Trophoblast cell (in vitro differentiated cells and primary cell): Measurements from ENCODE around the gene KCNIP4.

ENCODE experiments used
- DNase-seq, 2 donors: peaks; one replicate each; pipeline ENCODE4 v3.0.0-alpha.2; 2016
- H2AFZ ChIP-seq: 2 replicates; pipeline ENCODE4 v1.6.1; 2013; ENCODE audit warnings: low read length, moderate library complexity, mild to moderate bottlenecking; ENCODE audit not compliant: insufficient read depth, poor library complexity
- H2AK5ac ChIP-seq: 2 replicates; pipeline ENCODE4 v1.6.1; 2013; ENCODE audit warnings: mild to moderate bottlenecking, low read length
- H2BK120ac ChIP-seq: 2 replicates; pipeline ENCODE4 v1.6.1; 2013; ENCODE audit warnings: low read length, mild to moderate bottlenecking, moderate library complexity; ENCODE audit not compliant: insufficient read depth, poor library complexity
- H2BK12ac ChIP-seq: 2 replicates; pipeline ENCODE4 v1.6.1; 2013; ENCODE audit warnings: mild to moderate bottlenecking, low read length, moderate library complexity
- H2BK5ac ChIP-seq: 2 replicates; pipeline ENCODE4 v1.6.1; 2013; ENCODE audit warnings: low read length, low read depth, moderate library complexity, mild to moderate bottlenecking; ENCODE audit not compliant: poor library complexity
- H3K14ac ChIP-seq: 2 replicates; pipeline ENCODE4 v1.6.1; 2013; ENCODE audit warnings: mild to moderate bottlenecking, low read length
- H3K18ac ChIP-seq: 2 replicates; pipeline ENCODE4 v1.6.1; 2013; ENCODE audit warnings: mild to moderate bottlenecking, low read length
- H3K23ac ChIP-seq: 2 replicates; pipeline ENCODE4 v1.6.1; 2013; ENCODE audit warnings: low read length
- H3K27ac ChIP-seq: 2 replicates; pipeline ENCODE4 v1.5.1; 2013; ENCODE audit warnings: low read depth, mild to moderate bottlenecking, inconsistent platforms, low read length, moderate library complexity
- H3K27me3 ChIP-seq: 2 replicates; pipeline ENCODE4 v1.6.1; 2013; ENCODE audit warnings: inconsistent platforms, mild to moderate bottlenecking, low read length, moderate library complexity; ENCODE audit not compliant: insufficient read depth
- H3K36me3 ChIP-seq, 2 experiments: 1 replicate in 1 of 2; 2 replicates in 1 of 2; pipeline ENCODE4 v1.6.1; 2013; ENCODE audit warnings: low read length in 2 of 2, mild to moderate bottlenecking in 2 of 2, moderate library complexity in 1 of 2; ENCODE audit not compliant: insufficient read depth in 2 of 2, control insufficient read depth in 1 of 2
- H3K4ac ChIP-seq: 2 replicates; pipeline ENCODE4 v1.6.1; 2013; ENCODE audit warnings: low read depth, mild to moderate bottlenecking, low read length, moderate library complexity
- H3K4me1 ChIP-seq, 2 experiments: 1 replicate in 1 of 2; 2 replicates in 1 of 2; pipeline ENCODE4 v1.6.1; 2013; ENCODE audit warnings: low read length in 2 of 2, mild to moderate bottlenecking in 2 of 2, moderate library complexity in 1 of 2; ENCODE audit not compliant: insufficient read depth in 2 of 2, control insufficient read depth in 1 of 2
- H3K4me2 ChIP-seq: 2 replicates; pipeline ENCODE4 v1.6.1; 2013; ENCODE audit warnings: inconsistent platforms, mild to moderate bottlenecking, low read length, moderate library complexity
- H3K4me3 ChIP-seq: 2 replicates; pipeline ENCODE4 v1.5.1; 2013; ENCODE audit warnings: mild to moderate bottlenecking, low read depth, low read length, inconsistent platforms
- H3K79me1 ChIP-seq: one replicate; pipeline ENCODE4 v1.6.1; 2013; ENCODE audit warnings: low read length
- H3K79me2 ChIP-seq: 2 replicates; pipeline ENCODE4 v1.6.1; 2013; ENCODE audit warnings: low read length, mild to moderate bottlenecking; ENCODE audit not compliant: control insufficient read depth, insufficient read depth, poor library complexity
- H3K9ac ChIP-seq: 2 replicates; pipeline ENCODE4 v1.6.1; 2013; ENCODE audit warnings: mild to moderate bottlenecking, low read length
- H3K9me3 ChIP-seq: 2 replicates; pipeline ENCODE4 v1.6.1; 2013; ENCODE audit warnings: low read depth, mild to moderate bottlenecking, control low read depth, inconsistent platforms, low read length; ENCODE audit not compliant: insufficient read depth
- H4K12ac ChIP-seq: 2 replicates; pipeline ENCODE4 v1.6.1; 2013; ENCODE audit warnings: low read depth, mild to moderate bottlenecking, low read length, moderate library complexity
- H4K8ac ChIP-seq: 2 replicates; pipeline ENCODE4 v1.6.1; 2013; ENCODE audit warnings: low read depth, mild to moderate bottlenecking, low read length, moderate library complexity
- H4K91ac ChIP-seq: one replicate; pipeline ENCODE4 v1.6.1; 2013; ENCODE audit warnings: low read depth, mild to moderate bottlenecking, low read length, moderate library complexity
- WGBS: extraction: QIAGEN DNeasy Blood & Tissue Kit; methylation state at CpG from one replicate; pipeline ENCODE4 v1.1.7; 2013; ENCODE audit warnings: missing lambda C conversion rate; ENCODE audit not compliant: insufficient read length, insufficient coverage; ENCODE audit errors: extremely low coverage; 5-methylcytosine and 5-hydroxymethylcytosine counted together

KCNIP4 gene

DNA sequence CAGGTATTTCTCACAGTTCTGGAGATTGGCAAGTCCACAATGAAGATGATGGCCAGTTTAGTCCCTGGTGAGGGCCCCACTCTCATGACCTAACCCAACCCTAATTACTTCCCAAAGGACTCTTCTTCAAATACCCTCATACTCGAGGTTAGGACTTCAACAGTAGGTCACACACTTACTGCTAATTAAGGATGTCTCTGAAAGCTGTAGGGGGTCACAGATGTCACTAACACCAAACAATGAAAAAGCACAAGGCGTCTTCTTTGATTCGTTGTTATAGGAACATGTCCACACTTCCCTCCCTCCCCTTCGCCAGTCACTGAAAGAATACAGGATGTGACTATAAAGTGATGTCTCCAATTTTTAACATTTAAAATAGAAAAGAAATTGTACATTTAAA, 938.6 kb downstream of the KCNIP4 start:
- no peaks in the 10 kb centered on the region for H3K27me3 ChIP-seq
- H3K79me1 ChIP-seq: peaks cover 10% of the 10 kb centered on the region
- no peak overlapping the region for H4K91ac ChIP-seq
- no peak overlapping the region for H2AFZ ChIP-seq
- no CpG with 5 or more reads among the region's 4 CpGs for WGBS
- peaks cover 4 to 9% of the 10 kb centered on the region in 2 experiments for H3K4me1 ChIP-seq
- H3K79me2 ChIP-seq: no peaks in the 10 kb centered on the region
- no peak overlapping the region for H4K12ac ChIP-seq
- no peak overlapping the region for H3K4me2 ChIP-seq
- no peak for DNase-seq
- H3K18ac ChIP-seq: no peak overlapping the region
- H2BK120ac ChIP-seq: no peak overlapping the region
- no peak overlapping the region for H2BK5ac ChIP-seq
- no peak overlapping the region for H3K23ac ChIP-seq
- no peak overlapping the region for H3K4me3 ChIP-seq
- no peaks in the 10 kb centered on the region for H3K9me3 ChIP-seq
- H3K36me3 ChIP-seq: no peaks in the 10 kb centered on the region
- no peak overlapping the region for H3K4ac ChIP-seq
- H4K8ac ChIP-seq: no peak overlapping the region
- no peak overlapping the region for H2AK5ac ChIP-seq
- H3K27ac ChIP-seq: no peak overlapping the region
- H3K14ac ChIP-seq: no peak overlapping the region
- no peak overlapping the region for H2BK12ac ChIP-seq
- H3K9ac ChIP-seq: no peak overlapping the region

DNA sequence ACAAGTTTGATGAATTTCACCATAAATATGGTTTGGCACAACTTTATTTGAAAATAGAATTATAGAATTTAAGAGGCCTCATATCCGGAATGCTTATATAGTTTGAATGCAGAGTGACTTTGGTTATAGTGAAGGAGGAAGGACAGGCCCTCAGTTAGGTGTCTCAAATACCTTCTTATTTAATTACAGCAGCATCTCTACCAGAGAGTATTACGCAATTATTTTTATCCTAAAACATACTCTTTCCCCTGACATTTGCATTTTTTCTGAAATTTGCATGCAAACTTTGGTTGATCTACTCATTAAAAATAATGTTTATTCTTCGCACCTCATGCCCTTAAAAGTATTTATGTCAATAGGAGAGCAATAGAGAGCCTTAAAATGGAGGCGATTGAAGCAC, 942.9 kb downstream of the KCNIP4 start:
- no peak overlapping the region for H2BK120ac ChIP-seq
- H3K18ac ChIP-seq: no peak overlapping the region
- H3K79me2 ChIP-seq: no peaks in the 10 kb centered on the region
- H3K27ac ChIP-seq: no peak overlapping the region
- no peaks in the 10 kb centered on the region for H3K36me3 ChIP-seq
- no peaks in the 10 kb centered on the region for H3K27me3 ChIP-seq
- H3K9ac ChIP-seq: no peak overlapping the region
- H3K23ac ChIP-seq: no peak overlapping the region
- DNase-seq: no peak
- no peak overlapping the region for H2AFZ ChIP-seq
- H3K4me1 ChIP-seq: peaks cover 0 to 3% of the 10 kb centered on the region in 2 experiments
- H2AK5ac ChIP-seq: no peak overlapping the region
- no peak overlapping the region for H4K91ac ChIP-seq
- no peak overlapping the region for H3K14ac ChIP-seq
- no peak overlapping the region for H4K8ac ChIP-seq
- no peak overlapping the region for H4K12ac ChIP-seq
- WGBS: no CpG with 5 or more reads among the region's 4 CpGs
- no peak overlapping the region for H3K4me2 ChIP-seq
- H3K4ac ChIP-seq: no peak overlapping the region
- no peak overlapping the region for H2BK5ac ChIP-seq
- H3K9me3 ChIP-seq: no peaks in the 10 kb centered on the region
- H2BK12ac ChIP-seq: no peak overlapping the region
- H3K79me1 ChIP-seq: no peaks in the 10 kb centered on the region
- H3K4me3 ChIP-seq: no peak overlapping the region

DNA sequence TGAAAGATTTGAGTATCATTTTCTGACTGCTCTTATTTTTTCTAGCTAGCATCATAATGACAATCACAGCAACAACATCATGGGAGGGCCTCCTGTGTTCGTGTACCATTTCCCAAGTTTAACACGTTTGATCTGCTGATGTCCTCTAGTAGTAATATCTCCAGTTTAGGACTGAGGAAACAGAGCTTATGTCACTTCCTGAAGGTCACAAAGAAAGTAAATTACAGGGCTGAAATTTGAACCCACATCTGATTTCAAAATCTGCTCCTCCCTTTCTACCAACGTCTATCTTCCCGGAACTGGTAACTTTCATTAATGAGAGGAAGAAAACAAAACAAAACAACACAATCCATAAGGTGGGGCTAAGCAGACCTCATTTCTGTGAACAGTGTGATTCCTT, 945.6 kb downstream of the KCNIP4 start:
- Histone ChIP-seq H3K4me2 (no peak overlapping the region), H3K9ac (no peak overlapping the region), H3K4me1 (no peaks in the 10 kb centered on the region), H2BK5ac (no peak overlapping the region), H3K18ac (no peak overlapping the region), H3K79me1 (no peaks in the 10 kb centered on the region), H3K79me2 (no peaks in the 10 kb centered on the region), H3K27ac (no peak overlapping the region), H4K91ac (no peak overlapping the region), H2AFZ (no peak overlapping the region), H3K36me3 (no peaks in the 10 kb centered on the region), H3K23ac (no peak overlapping the region), H3K27me3 (no peaks in the 10 kb centered on the region), H3K4me3 (no peak overlapping the region), H3K9me3 (no peaks in the 10 kb centered on the region), H3K4ac (no peak overlapping the region), H4K8ac (no peak overlapping the region), H2BK120ac (no peak overlapping the region), H3K14ac (no peak overlapping the region), H4K12ac (no peak overlapping the region), H2BK12ac (no peak overlapping the region), H2AK5ac (no peak overlapping the region)
- no CpG with 5 or more reads among the region's 4 CpGs for WGBS
- no peak for DNase-seq

DNA sequence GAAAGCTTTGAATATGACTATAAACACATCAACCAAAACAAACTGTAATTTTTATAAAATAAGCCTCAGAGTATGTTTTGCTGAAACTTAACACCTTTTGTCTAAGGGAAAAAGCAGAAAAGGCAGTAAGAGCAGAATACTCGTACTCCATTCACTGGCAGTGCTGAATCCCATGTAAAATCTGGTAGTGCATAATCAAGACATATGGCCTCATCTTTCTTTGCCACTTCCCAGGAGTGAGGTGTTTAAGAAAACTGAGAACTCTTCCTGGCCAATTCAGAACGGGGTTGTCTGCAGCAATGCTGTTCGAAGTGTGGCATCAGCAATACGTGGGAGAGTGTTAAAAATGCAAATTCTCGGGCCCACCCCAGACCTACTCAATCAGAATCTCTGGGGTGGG, 946.3 kb downstream of the KCNIP4 start:
- H4K91ac ChIP-seq: no peak overlapping the region
- no peak overlapping the region for H3K4me2 ChIP-seq
- H4K8ac ChIP-seq: no peak overlapping the region
- no peak overlapping the region for H3K14ac ChIP-seq
- no peak overlapping the region for H2BK12ac ChIP-seq
- no peaks in the 10 kb centered on the region for H3K4me1 ChIP-seq
- H2AFZ ChIP-seq: no peak overlapping the region
- no peak for DNase-seq
- no peak overlapping the region for H3K18ac ChIP-seq
- no peak overlapping the region for H2BK120ac ChIP-seq
- H3K4me3 ChIP-seq: no peak overlapping the region
- H3K9me3 ChIP-seq: no peaks in the 10 kb centered on the region
- no peaks in the 10 kb centered on the region for H3K79me1 ChIP-seq
- H2BK5ac ChIP-seq: no peak overlapping the region
- no peak overlapping the region for H3K23ac ChIP-seq
- no peak overlapping the region for H2AK5ac ChIP-seq
- H3K79me2 ChIP-seq: no peaks in the 10 kb centered on the region
- H4K12ac ChIP-seq: no peak overlapping the region
- no CpG with 5 or more reads among the region's 5 CpGs for WGBS
- H3K9ac ChIP-seq: no peak overlapping the region
- H3K27me3 ChIP-seq: no peaks in the 10 kb centered on the region
- no peak overlapping the region for H3K27ac ChIP-seq
- H3K4ac ChIP-seq: no peak overlapping the region
- no peaks in the 10 kb centered on the region for H3K36me3 ChIP-seq
